DND-41 (cell line): ENCODE measurements around the gene SLC16A12.

Source experiments
- ATAC-seq: fragments of 200-7000 bp; cut with Tn5 transposase; 3 replicates; pipeline ENCODE4 v1.9.1; 2021; ENCODE audit warnings: low read depth; ENCODE audit not compliant: insufficient read depth
- DNase-seq: peaks from one replicate; pipeline ENCODE4 v3.0.0-alpha.2; 2020
- H2AFZ ChIP-seq: 2 replicates; pipeline ENCODE4 v1.6.0; 2012; ENCODE audit warnings: low read depth, low read length
- H3K27ac ChIP-seq: 2 replicates; pipeline ENCODE4 v1.5.1; 2012; ENCODE audit warnings: low read length, inconsistent platforms
- H3K27me3 ChIP-seq: fragments of 200-600 bp; sonication (generic); 2 replicates; pipeline ENCODE4 v1.6.0; 2012; ENCODE audit warnings: low read length, mild to moderate bottlenecking, inconsistent platforms; ENCODE audit not compliant: insufficient read depth, poor library complexity
- H3K36me3 ChIP-seq: 2 replicates; pipeline ENCODE4 v1.5.1; 2012; ENCODE audit warnings: low read length, inconsistent platforms; ENCODE audit not compliant: insufficient read depth
- H3K4me1 ChIP-seq: 2 replicates; pipeline ENCODE4 v1.5.1; 2012; ENCODE audit warnings: mild to moderate bottlenecking, low read length; ENCODE audit not compliant: insufficient read depth
- H3K4me2 ChIP-seq: 2 replicates; pipeline ENCODE4 v1.6.0; 2012; ENCODE audit warnings: mild to moderate bottlenecking, moderate library complexity, low read length, inconsistent platforms; ENCODE audit not compliant: insufficient read depth
- H3K4me3 ChIP-seq, 2 experiments: fragments of 200-600 bp in 1 of 2; shearing (Covaris generic) in 1 of 2; 2 replicates each; pipeline ENCODE4 v1.5.1; 2012 to 2016; ENCODE audit warnings: inconsistent platforms in 2 of 2, low read length in 2 of 2, mild to moderate bottlenecking in 2 of 2, low read depth in 1 of 2, moderate library complexity in 1 of 2
- H3K79me2 ChIP-seq: 2 replicates; pipeline ENCODE4 v1.6.0; 2012; ENCODE audit warnings: low read length, inconsistent platforms; ENCODE audit not compliant: insufficient read depth
- H3K9ac ChIP-seq: 2 replicates; pipeline ENCODE4 v1.6.0; 2012; ENCODE audit warnings: low read depth, mild to moderate bottlenecking, inconsistent platforms, low read length, moderate library complexity
- H3K9me3 ChIP-seq: 2 replicates; pipeline ENCODE4 v1.5.1; 2012; ENCODE audit warnings: low read length, moderate library complexity, mild to moderate bottlenecking, inconsistent platforms; ENCODE audit not compliant: insufficient read depth, severe bottlenecking
- H4K20me1 ChIP-seq: 2 replicates; pipeline ENCODE4 v1.6.0; 2012; ENCODE audit warnings: low read length; ENCODE audit not compliant: insufficient read depth
- CTCF ChIP-seq: IDR thresholded peaks from 2 replicates; pipeline ENCODE4 v1.5.1; 2012; ENCODE audit warnings: borderline replicate concordance, low read length, moderate library complexity, mild to moderate bottlenecking; ENCODE audit not compliant: poor library complexity, severe bottlenecking; ENCODE audit errors: extremely low read depth
- EZH2 ChIP-seq: IDR thresholded peaks from 3 replicates; pipeline ENCODE4 v1.6.1; 2012; ENCODE audit warnings: borderline replicate concordance, low read depth, mild to moderate bottlenecking, moderate library complexity, low read length, inconsistent platforms; ENCODE audit not compliant: severe bottlenecking

Gene SLC16A12

GRCh38 chr10:89428877-89429276 lies 106.5 kb downstream of the SLC16A12 start:
- H3K9me3 ChIP-seq, result no peaks in the 10 kb centered on the region
- TF ChIP-seq CTCF, result no peak
- TF ChIP-seq EZH2, result no peak
- H3K79me2 ChIP-seq, result no peaks in the 10 kb centered on the region
- no peak overlapping the region for H3K4me2 ChIP-seq
- H3K27me3 ChIP-seq, result peaks cover 14% of the 10 kb centered on the region
- DNase-seq, result no peak
- H3K4me3 ChIP-seq, result no peak overlapping the region
- no peaks in the 10 kb centered on the region for H4K20me1 ChIP-seq
- H3K27ac ChIP-seq, result no peak overlapping the region
- H3K36me3 ChIP-seq, result no peaks in the 10 kb centered on the region
- H2AFZ ChIP-seq, result no peak overlapping the region
- H3K4me1 ChIP-seq, result no peaks in the 10 kb centered on the region
- no peak for ATAC-seq
- no peak overlapping the region for H3K9ac ChIP-seq

GRCh38 chr10:89427629-89428028 lies 107.8 kb downstream of the SLC16A12 start:
- no peak for DNase-seq
- Histone ChIP-seq H3K79me2 (no peaks in the 10 kb centered on the region), H2AFZ (no peak overlapping the region), H3K27me3 (peaks cover 5% of the 10 kb centered on the region), H3K9ac (no peak overlapping the region), H3K27ac (no peak overlapping the region), H3K4me2 (no peak overlapping the region), H4K20me1 (no peaks in the 10 kb centered on the region), H3K4me1 (no peaks in the 10 kb centered on the region), H3K36me3 (no peaks in the 10 kb centered on the region), H3K4me3 (no peak overlapping the region), H3K9me3 (no peaks in the 10 kb centered on the region)
- ATAC-seq, result no peak
- TF ChIP-seq EZH2 (no peak), CTCF (no peak)

- Histone ChIP-seq H3K9me3 (no peaks in the 10 kb centered on the region), H2AFZ (no peak overlapping the region), H3K79me2 (no peaks in the 10 kb centered on the region), H3K36me3 (0 out of 2 replicates have a peak, but pooled peaks cover 5% of the 10 kb centered on the region), H4K20me1 (no peaks in the 10 kb centered on the region), H3K27me3 (no peaks in the 10 kb centered on the region), H3K4me1 (no peaks in the 10 kb centered on the region), H3K4me3 (no peak overlapping the region), H3K9ac (no peak overlapping the region), H3K4me2 (no peak overlapping the region), H3K27ac (no peak overlapping the region)
- peak; percentile 89 for TF ChIP-seq CTCF
- TF ChIP-seq EZH2, result no peak
- DNase-seq (peak; percentile 20), ATAC-seq (peak; percentile 88; the same call in 2 of the 3 replicates)
Observed at GRCh38 chr10:89426230-89426868, 109.0 kb downstream of the SLC16A12 start.
